ENCODE data around the gene FDXR.

DNA sequence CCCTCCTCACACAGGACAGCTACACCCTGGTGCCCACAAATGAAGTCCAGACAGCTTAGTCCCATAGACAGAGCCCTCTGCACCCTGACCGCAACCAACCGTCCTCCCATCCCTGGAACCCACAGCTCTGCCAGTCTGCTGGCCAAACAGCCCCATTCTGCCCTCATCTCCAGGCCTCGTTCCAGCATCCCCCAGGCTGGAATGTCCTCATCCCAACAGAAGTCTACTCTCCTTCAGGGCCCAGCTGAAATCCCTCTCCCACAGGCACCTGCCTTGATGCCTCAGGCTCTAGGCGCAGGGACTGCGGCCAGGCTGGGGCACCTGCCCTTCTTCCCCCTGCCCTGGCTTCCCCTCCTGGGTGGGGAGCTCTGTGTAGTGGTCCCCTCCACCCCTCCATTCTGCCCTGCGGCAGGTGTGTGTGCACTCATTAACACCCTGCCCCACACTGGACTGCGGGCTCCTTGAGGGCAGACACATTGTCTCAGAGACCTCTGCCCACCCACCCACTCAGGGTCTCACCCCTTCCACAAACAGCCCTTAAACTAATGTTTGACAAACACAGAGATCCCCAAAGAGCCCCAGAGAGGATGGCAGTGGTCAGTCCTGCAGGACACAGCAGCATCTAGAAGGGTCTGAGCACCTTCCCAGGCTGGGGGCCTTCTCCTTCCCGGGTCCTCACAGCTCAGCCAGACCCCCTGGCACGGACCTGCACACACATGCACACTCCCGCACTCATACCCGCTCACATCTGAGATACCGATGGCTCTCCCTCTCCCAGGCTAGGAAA lies 13.9 kb downstream of the FDXR start:
- TF ChIP-seq CTBP1 (IDR thresholded peaks at IDR 0.05; ENCODE audit: borderline replicate concordance) (no peak), SP1 (IDR thresholded peaks at IDR 0.05) (no peak), BHLHE40 (IDR thresholded peaks at IDR 0.05; ENCODE audit: borderline replicate concordance) (no peak), FOXA1 (IDR thresholded peaks at IDR 0.05) (no peak), ARNT (IDR thresholded peaks at IDR 0.05) (no peak), NFRKB (IDR thresholded peaks at IDR 0.05) (no peak)
